NCI-H2081 treated with DMSO at 0.1 percent for 48 hours (cell line): Measurements from ENCODE around the gene ZNF747.
"Not testable (repeated sequence)": the region's sequence is repeated elsewhere in the genome, so short reads cannot be mapped to it uniquely, and the experiment has no call there.

Source experiments
- DNase-seq: peaks from one replicate; lab custom pipeline; 2025; lab: John Stamatoyannopoulos, UW

Gene ZNF747

GRCh38 chr16:30557957-30558788 is 23.5 kb upstream of the ZNF747 start, which contains the start of gene ZNF764:
Gene ZNF764 (minus strand): TSS chr16:30558374. CDS start chr16:30558182, 192 bp downstream.
- DNase-seq: peak; percentile 85

GRCh38 chr16:30557707-30557956 is 23.0 kb upstream of the ZNF747 start:
- DNase-seq: no peak

- DNase-seq: no peak
Observed at GRCh38 chr16:30556125-30556473, 21.4 kb upstream of the ZNF747 start.

GRCh38 chr16:30555315-30556124 is 20.9 kb upstream of the ZNF747 start:
- DNase-seq: no peak

GRCh38 chr16:30554557-30555314 is 20.1 kb upstream of the ZNF747 start:
- no peak for DNase-seq

GRCh38 chr16:30553393-30553899 is 18.8 kb upstream of the ZNF747 start:
- no peak for DNase-seq

- DNase-seq: no peak
Observed at GRCh38 chr16:30552956-30553355, 18.3 kb upstream of the ZNF747 start.

GRCh38 chr16:30551781-30552180 is 17.1 kb upstream of the ZNF747 start:
- no peak for DNase-seq

- DNase-seq: no peak
Observed at GRCh38 chr16:30548416-30549253, 14.0 kb upstream of the ZNF747 start.

- DNase-seq: no peak
Observed at GRCh38 chr16:30546115-30546514, 11.5 kb upstream of the ZNF747 start.

GRCh38 chr16:30543067-30543466 is 8.4 kb upstream of the ZNF747 start:
- no peak for DNase-seq

GRCh38 chr16:30541502-30542329 is 7.1 kb upstream of the ZNF747 start:
- no peak for DNase-seq

- not testable (repeated sequence) for DNase-seq
Observed at GRCh38 chr16:30540916-30541464, 6.3 kb upstream of the ZNF747 start.

GRCh38 chr16:30539986-30540526 is 5.4 kb upstream of the ZNF747 start:
- DNase-seq: not testable (repeated sequence)

GRCh38 chr16:30539000-30539964 is 4.6 kb upstream of the ZNF747 start:
- no peak for DNase-seq

GRCh38 chr16:30536391-30537024 is 1.9 kb upstream of the ZNF747 start:
- not testable (repeated sequence) for DNase-seq

- no peak for DNase-seq
Observed at GRCh38 chr16:30535777-30536190, 1.1 kb upstream of the ZNF747 start.

GRCh38 chr16:30535106-30535776 is 583 bp upstream of the ZNF747 start:
- DNase-seq: no peak
